ENCODE data around the gene LARGE2. TPM values are rescaled to one million over a fixed set of nuclear protein-coding genes. Genes with fewer than 3 reads are reported as not detected.
A peak's percentile ranks its signal among the peaks of the same experiment; 100 is the strongest.

The LARGE2 gene
- total RNA-seq, 4 donors from 2014 or later, result 2.5 TPM; not detected in 3

DNA sequence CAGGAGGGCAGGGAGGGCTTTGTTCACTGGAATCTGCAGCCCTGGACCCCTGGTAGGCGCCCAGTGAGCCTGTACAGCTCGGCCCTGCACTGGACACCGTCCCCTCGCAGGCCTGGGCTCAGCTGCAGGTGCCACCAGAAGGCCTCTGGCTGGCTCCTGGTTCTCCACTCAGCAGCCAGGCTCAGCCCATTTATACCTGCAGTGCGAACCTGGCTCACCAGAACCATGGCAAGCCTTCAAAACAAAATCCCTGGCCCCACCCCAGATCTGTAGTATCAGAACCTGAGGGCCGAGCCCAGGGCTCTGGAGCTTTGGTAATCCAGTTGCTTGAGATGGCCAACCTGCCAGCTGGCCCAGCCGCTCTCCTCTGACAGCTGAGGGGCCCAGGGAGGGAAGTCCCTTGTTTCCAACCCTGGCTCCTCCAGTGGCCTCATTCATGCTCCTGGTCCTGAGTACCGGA, 14.5 kb upstream of the LARGE2 start:
- Histone ChIP-seq H3K27ac (no peak overlapping the region), H3K27me3 (no peaks in the 10 kb centered on the region), H3K36me3 (peaks cover 0 to 71% of the 10 kb centered on the region in 2 donors), H3K4me3 (no peak overlapping the region), H3K4me1 (peaks cover 0 to 9% (median 0%) of the 10 kb centered on the region in 3 donors), H3K9me3 (no peaks in the 10 kb centered on the region)
- TF ChIP-seq POLR2AphosphoS5 (IDR thresholded peaks at IDR 0.05), result no peak
- TF ChIP-seq EP300 (IDR thresholded peaks at IDR 0.05), result no peak
- TF ChIP-seq, protein P1, sequence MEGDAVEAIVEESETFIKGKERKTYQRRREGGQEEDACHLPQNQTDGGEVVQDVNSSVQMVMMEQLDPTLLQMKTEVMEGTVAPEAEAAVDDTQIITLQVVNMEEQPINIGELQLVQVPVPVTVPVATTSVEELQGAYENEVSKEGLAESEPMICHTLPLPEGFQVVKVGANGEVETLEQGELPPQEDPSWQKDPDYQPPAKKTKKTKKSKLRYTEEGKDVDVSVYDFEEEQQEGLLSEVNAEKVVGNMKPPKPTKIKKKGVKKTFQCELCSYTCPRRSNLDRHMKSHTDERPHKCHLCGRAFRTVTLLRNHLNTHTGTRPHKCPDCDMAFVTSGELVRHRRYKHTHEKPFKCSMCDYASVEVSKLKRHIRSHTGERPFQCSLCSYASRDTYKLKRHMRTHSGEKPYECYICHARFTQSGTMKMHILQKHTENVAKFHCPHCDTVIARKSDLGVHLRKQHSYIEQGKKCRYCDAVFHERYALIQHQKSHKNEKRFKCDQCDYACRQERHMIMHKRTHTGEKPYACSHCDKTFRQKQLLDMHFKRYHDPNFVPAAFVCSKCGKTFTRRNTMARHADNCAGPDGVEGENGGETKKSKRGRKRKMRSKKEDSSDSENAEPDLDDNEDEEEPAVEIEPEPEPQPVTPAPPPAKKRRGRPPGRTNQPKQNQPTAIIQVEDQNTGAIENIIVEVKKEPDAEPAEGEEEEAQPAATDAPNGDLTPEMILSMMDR (IDR thresholded peaks at IDR 0.05), result no peak
- TF ChIP-seq POLR2A (IDR thresholded peaks at IDR 0.05), result no peak
- peak; percentile 41 for ATAC-seq
- WGBS, 2 donors (ENCODE audit: low coverage in 1 of 2), result 38% methylated on average over 3 of the region's 8 CpGs; no CpG with 5 or more reads in 1 of the 2 donors

DNA sequence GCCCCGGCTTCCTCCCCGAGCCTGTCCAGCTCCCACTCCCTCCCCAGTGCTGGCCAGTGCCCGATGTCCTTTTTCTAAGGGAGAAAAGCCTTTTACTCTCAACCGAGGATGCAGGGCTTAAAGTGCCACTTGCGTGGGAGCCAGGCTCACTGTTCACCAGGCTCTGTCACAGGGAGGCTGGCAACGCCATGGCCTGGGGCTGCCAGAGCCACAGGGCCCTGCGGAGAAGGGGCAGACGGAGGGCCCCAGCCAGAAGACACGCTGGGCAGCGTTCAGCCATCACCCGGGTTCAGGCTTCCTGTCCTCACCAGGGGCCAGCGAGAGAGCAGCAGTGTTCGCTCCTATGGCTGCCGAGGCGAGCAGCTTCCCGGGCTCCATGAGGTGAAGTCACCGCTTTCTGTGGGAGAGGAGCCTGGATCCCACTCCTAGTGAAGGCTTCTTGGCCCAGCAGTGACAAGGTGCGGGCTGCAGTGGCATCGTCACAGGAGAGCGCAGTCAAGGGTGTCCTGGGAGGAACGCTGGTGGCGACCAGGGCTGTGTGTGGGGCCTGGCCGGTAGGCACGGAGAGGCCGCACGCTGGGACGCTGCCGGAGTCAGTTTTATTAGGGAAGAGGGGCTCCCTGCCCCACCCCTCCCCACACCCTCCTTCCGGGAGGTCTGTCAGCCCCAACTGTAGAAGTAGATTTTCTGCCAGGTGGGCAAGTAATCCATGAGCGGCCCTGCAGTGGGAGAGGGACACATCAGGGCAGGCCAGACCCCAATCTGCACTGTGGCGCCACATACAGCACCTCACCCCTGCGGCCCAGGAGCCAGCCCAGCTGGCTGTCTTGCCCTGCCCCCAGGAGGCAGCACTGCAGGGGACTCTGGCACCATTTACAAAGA, 12.6 kb upstream of the LARGE2 start:
- Histone ChIP-seq H3K36me3 (peaks cover 0 to 71% of the 10 kb centered on the region in 2 donors), H3K27me3 (no peaks in the 10 kb centered on the region), H3K27ac (no peak overlapping the region), H3K4me3 (no peak overlapping the region), H3K9me3 (no peaks in the 10 kb centered on the region), H3K4me1 (peaks cover 0 to 9% (median 0%) of the 10 kb centered on the region in 3 donors)
- no peak for ATAC-seq
- WGBS, 2 donors (ENCODE audit: low coverage in 1 of 2), result 99% methylated on average over 10 of the region's 32 CpGs; no CpG with 5 or more reads in 1 of the 2 donors
- TF ChIP-seq EP300 (IDR thresholded peaks at IDR 0.05) (no peak), POLR2A (IDR thresholded peaks at IDR 0.05) (no peak), POLR2AphosphoS5 (IDR thresholded peaks at IDR 0.05) (no peak)
- TF ChIP-seq, protein P1 (IDR thresholded peaks at IDR 0.05), result no peak

DNA sequence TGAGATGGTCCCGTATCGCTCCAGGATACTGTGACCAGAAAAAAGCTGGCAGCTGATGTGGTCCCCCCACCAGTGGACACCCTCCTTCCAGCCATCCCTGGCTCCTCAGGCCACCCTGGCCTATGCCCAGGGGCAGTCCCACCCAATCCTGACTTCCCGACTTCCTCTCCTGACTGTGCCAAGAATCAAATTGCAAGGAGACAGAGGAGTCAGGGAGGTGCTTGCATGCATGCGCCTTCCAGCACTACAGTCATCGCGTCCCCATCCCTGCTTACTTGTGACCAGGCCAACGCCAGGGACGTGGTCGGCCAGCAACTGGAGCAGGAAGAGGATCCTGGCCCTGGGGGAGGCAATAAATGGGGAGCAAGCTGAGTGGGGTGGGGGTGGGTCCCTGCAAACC, 11.8 kb upstream of the LARGE2 start:
- TF ChIP-seq, protein P1 (IDR thresholded peaks at IDR 0.05), result no peak
- no peak for TF ChIP-seq POLR2AphosphoS5 (IDR thresholded peaks at IDR 0.05)
- no peak for TF ChIP-seq EP300 (IDR thresholded peaks at IDR 0.05)
- TF ChIP-seq POLR2A (IDR thresholded peaks at IDR 0.05), result no peak
- 60% methylated on average over 1 of the region's 9 CpGs; no CpG with 5 or more reads in 1 of the 2 donors for WGBS, 2 donors (ENCODE audit: low coverage in 1 of 2)
- H3K4me3 ChIP-seq, result no peak overlapping the region
- H3K9me3 ChIP-seq, result no peaks in the 10 kb centered on the region
- no peaks in the 10 kb centered on the region for H3K27me3 ChIP-seq
- no peak overlapping the region for H3K27ac ChIP-seq
- H3K36me3 ChIP-seq, result peaks cover 0 to 71% of the 10 kb centered on the region in 2 donors
- ATAC-seq, result no peak
- H3K4me1 ChIP-seq, result peaks cover 0 to 14% (median 0%) of the 10 kb centered on the region in 3 donors

DNA sequence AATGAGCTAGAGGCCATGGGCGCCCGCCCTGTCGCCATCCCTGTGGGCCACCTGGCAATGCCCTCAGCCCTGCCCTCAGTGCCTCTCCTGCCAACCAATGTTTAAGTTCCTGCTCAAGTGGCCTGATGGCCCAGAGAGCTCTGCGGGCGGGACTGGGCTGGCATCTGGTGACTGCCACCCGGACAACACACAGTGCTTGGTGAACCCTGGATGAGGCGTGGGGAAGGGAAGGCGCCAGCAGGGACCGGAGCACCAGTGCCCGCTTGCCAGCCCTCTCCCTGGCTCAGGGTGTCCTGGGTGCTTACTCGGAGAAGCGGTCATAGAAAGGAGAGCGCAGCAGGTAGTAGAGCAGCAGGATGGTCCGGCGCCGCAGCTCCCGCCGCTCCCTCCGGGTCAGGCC, 8.9 kb upstream of the LARGE2 start:
- no peaks in the 10 kb centered on the region for H3K27me3 ChIP-seq
- no peaks in the 10 kb centered on the region for H3K9me3 ChIP-seq
- TF ChIP-seq POLR2AphosphoS5 (IDR thresholded peaks at IDR 0.05) (no peak), POLR2A (IDR thresholded peaks at IDR 0.05) (no peak), EP300 (IDR thresholded peaks at IDR 0.05) (no peak)
- TF ChIP-seq, protein P1 (IDR thresholded peaks at IDR 0.05), result no peak
- no peak for ATAC-seq
- peaks cover 0 to 26% (median 12%) of the 10 kb centered on the region in 3 donors for H3K4me1 ChIP-seq
- no CpG with 5 or more reads among the region's 19 CpGs for WGBS, 2 donors (ENCODE audit: low coverage in 1 of 2)
- no peak overlapping the region for H3K4me3 ChIP-seq
- H3K36me3 ChIP-seq, result peaks cover 0 to 75% of the 10 kb centered on the region in 2 donors
- no peak overlapping the region for H3K27ac ChIP-seq

All from gastroesophageal sphincter (tissue), 4 donors.